NCI-H82 treated with DMSO at 0.1 percent for 48 hours (cell line): ENCODE data around the gene SNED1.

ENCODE experiments used
- DNase-seq: peaks from one replicate; lab custom pipeline; 2025; ENCODE audit not compliant: unreplicated experiment; lab: John Stamatoyannopoulos, UW

The SNED1 gene

DNA sequence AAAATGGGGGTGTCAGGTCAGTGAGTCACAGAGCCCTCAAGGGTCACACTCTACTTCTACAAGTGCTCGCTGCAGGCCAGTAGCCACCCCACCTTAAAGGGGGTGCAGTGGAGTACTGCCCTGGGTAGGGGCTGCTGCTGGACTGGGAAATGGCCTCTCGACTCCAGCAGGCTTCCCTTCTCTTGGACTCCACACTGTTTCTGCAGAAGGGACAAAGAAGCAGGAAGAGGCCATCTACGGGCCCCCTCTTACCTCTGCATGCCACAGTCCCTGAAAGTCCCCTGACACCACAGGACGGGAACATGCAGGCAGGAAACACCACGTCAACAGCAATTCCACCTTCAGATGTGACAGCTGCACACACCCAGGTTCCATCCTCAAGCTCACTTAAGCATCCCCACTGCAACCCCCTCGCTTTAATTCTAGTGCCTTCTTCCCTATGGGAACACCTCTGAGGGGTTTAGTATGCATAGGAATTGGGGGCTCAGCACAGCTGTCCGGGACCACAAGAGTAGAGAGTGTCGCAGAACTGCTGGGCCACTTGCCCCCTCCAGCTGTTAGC is 22.3 kb downstream of the SNED1 start:
- DNase-seq = no peak

DNA sequence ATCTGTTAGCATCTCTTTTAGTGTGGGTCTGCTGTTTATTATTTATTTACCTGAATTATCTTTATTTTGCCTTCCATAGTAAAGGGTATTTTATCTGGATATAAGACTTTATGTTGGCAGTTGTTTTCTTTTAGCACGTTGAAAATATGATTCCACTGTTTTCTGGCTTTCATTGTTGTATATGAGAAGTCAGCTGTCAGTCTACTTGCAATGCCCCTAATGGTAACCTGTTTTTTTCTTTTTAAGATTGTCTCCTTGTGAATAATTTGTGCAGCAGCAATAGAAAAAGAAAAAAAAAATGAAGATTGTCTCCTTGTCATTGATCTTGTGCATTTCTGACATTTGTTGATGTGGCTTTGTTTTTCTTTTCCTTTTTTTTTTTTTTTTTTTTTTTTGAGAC is 27.2 kb downstream of the SNED1 start:
- DNase-seq = no peak

DNA sequence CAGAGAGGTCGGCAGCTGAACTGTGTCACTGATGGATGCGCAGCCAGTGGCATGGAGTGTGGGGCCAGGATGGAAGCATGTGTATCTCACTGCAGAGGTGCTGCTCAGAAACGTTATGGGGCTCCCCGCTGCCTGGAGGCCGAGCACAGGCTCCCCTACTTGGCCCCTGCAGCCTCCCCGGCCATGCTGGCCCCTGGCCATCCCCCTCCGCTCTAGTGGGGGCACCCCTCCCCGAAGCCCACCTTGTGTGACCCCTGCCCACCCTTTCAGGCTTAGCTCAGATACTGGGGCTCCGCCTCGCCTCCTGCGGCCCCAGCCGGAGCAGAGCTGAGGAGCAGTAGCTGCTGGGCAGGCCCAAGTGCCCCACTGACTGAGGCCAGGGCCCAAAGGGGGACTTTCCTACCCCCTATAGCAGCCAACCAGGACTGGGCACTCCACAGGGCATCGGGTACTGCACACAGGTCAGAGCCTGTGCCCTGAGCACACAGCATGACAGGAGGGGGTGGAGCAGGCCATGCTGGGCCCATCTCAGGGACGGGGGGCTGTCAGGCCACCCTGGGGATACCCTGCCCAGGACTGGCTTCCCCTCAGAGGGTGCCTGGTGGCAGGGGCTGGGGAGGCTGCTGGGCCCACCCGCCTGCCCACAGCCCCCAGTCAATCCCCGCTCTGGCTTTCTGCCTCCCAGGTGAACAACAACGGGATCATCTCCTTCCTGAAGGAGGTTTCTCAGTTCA is 31.3 kb downstream of the SNED1 start:
- DNase-seq = no peak

DNA sequence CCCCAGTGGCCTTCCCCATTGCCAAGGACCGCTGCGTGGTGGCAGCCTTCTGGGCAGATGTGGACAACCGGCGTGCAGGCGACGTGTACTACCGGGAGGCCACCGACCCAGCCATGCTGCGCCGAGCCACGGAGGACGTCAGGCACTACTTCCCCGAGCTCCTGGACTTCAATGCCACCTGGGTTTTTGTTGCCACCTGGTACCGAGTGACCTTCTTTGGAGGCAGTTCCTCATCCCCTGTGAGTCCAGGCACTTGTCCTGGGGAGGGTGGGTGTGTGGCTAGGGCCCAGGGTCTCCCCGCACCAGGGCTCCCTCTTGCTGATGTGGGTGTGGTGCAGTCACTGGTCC is 31.9 kb downstream of the SNED1 start:
- DNase-seq = no peak

DNA sequence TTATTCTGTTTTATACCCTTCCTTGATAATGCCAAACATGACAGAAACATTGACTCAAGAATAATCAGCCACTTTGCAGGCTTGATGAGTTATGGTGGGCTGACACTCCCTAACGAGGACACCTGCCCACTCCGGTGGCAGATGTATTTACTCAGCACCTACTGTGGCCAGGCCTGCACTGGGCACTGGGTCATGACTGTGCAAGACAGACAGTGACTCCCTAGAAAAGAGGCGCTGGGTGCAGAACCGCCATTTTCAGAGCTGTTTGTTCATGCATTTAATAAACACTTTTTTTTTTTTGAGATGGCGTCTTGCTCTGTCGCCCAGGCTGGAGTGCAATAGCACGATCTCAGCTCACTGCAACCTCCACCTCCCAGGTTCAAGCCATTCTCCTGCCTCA is 32.5 kb downstream of the SNED1 start:
- no peak for DNase-seq

DNA sequence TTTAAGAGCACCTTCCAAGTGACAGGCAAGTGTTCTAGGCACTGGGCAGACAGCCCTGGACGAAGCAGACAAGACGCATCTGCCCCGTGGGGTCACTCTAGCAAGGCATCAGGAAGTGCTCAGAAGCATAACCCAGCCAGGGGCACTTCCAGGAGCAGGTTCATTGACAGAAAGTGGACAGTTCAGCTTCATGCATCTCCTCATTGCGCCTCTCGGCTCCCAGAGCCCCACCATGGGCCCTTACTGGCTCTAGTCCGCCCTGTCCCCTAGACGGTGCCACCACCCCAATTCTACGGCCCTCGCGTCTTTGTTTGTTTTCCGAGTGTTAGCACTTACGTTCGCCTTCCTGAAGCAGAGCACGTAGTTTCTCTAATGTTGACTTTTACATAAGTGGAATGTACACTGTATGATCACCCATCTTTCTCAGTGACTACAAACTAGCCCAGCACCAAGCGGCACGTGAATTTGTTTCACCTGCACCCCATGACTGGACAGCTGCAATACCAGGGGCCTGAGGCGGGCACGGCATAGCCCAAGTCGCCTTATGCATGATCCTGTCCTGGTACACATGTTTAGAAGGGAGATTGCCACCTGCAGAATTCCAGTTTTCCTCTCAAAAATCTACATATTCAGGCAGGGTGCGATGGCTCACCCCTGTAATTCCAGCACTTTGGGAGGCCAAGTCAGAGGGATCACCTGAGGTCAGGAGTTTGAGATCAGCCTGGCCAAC is 33.2 kb downstream of the SNED1 start:
- DNase-seq = no peak

DNA sequence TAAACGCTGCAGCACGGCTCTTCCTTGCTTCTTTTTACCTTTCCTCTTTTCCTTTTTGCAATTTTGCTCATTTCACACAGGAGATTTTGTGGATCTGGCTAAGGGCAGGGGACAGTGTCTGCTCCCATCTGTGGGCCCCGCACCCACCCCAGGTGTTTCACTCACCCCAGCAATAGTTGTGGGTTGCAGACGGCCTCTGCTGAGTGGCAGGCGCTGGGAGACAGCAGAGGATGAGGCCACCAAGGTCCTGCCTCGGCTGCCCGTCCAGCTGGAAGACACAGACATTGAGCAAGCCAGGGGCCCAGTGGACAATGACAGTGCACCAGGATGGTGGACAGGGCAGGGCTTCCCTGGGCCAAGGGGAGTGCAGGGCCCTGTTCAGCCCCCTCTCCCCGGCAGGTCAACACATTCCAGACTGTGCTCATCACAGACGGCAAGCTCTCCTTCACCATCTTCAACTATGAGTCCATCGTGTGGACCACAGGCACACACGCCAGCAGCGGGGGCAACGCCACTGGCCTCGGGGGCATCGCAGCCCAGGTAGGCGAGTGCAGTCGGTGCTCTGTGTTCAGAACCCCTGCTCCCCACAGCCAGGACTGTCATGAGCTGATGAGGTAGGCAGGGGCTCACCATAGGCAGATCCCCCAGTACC is 35.0 kb downstream of the SNED1 start:
- no peak for DNase-seq

DNA sequence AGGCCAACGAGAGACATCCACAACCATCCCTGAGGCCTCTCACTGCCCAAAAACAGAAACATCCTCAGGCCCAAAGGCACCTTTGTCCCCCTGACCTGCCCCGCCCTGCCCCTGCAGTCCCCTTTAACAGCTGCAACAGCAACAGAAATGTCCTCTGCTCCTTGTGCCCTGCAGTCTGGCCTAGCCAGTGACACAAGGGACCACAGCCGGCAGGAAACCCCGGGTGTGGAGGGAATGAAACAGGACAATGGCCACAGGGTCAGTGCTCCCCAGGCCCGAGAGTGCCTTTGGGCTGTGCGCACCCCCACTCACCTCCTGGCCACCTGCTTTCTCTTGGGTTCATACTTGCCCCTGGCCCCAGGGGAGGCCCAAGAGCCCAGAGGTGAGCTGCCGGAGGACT is 35.6 kb downstream of the SNED1 start:
- DNase-seq = no peak

DNA sequence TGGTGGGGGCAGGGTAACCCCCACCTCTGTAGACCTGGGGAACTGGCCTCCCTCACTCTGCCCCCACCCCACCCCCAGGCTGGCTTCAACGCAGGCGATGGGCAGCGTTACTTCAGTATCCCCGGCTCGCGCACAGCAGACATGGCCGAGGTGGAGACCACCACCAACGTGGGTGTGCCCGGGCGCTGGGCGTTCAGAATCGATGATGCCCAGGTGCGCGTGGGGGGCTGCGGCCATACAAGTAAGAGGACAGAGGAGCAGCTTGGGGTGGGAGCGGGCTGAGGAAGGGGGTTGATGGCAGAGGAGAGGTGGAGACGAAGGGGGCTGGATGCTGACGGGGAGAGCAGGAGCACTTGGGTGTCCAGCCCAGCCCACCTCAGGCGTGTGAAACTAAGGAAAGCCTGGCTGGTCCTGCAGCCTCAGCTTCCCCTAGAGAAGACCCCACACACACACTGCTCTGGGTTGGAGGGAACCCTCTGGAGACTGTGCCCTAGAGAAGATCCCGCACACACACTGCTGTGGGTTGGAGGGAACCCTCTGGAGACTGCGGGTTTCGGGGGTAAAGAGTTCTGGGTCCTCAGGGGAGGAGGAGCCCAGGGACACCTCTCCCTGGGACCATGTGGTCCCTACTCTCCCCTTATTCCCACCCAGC is 36.2 kb downstream of the SNED1 start:
- DNase-seq = no peak

DNA sequence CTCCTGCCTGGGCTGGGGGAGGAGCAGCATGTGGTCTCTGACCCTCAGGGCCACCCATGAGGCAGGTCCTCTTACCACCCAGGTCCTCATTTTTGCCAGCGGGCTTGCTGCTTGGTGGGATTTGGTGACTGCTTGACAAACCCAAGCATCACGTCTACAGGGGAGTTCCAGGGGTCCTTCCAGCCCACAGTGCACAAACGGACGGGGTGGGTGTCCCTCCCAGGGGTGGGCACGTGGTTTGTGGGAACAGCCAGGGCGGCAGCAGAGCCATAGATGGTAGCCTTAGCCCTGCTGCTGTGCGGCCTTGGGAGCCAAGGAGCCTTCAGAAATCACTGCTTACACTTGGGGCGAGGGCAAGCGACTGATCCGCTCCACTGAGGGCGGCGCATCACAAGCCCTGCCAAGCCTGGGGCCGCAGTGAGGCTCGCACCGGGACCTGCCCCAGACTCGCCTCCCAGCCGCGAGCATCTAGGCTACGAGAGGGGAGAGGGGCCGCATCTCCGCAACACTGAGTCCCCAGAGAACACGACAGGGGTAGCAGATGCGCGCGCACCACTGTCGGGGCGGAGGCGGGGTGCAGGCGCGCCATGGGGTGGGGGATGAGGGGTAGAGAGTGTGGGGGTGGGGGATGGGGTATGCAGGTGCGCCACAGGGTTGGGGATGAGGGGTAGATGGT is 36.9 kb downstream of the SNED1 start:
- no peak for DNase-seq

DNA sequence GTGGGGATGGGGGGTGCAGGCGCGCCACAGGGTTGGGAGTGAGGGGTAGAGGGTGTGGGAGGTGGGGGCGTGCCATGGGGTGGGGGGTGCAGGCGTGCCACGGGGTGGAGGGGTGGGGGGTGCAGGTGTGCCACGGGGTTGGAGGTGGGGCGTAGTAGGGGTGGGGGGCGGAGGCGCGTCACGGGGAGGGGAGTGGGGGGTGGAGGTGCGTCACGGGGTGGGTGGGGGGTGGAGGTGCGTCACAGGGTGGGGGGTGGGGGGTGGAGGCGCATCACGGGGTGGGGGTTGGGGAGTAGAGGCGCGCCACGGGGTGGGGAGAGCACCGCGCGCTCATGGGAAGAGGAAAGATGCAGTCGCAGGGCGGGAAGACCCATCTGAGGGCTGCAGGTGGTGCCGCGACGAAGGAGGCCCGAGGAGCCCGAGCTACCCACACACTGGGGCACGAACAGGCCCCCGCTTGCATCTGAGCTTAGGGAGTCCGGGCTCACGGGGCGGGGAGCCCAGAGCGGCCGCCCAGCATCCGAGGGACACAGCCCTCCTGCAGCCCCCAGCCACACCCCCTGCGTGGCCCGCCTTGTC is 37.5 kb downstream of the SNED1 start:
- DNase-seq = no peak

DNA sequence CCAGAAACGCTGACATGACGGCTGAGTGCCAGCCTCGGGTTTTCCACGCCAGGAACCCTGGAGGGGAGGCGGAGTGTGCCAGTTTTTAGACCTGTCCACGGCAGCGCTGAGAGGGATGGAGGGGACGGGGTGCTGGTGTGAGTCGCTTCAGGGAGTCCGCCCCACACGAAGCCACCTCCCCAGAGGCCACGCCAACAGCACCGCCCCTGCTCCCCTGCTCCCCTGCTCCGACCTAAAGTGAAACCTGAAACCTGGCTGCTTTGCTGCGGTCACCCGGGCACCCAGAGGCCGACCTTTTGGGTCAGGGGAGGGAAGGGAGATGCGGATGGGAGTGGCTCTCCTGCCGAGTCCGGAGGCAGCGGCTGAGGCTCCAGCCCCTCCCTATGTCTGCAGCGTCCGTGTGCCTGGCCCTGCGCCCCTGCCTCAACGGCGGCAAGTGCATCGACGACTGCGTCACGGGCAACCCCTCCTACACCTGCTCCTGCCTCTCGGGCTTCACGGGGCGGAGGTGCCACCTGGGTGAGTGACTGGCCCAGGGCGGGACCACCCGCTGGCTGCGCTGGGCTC is 38.1 kb downstream of the SNED1 start:
- no peak for DNase-seq

DNA sequence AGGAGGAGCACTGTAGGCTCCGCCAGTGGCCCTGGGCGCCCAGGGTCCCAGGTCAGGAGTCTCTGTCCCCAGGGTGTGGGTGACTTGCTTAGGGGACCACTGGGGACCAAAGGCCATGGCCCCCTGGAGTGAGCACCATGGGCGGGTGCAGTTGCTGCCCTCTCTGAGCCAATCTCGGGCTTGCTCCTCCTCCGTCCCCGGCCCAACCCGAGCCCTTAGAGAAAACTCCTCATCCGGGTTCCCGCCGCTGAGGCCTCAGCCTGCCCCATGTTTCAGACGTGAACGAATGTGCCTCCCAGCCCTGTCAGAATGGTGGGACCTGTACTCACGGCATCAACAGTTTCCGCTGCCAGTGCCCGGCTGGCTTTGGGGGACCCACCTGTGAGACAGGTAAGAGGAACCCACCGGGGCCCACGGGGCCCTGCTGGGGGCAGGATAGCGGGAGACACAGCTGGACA is 38.6 kb downstream of the SNED1 start:
- DNase-seq = no peak

DNA sequence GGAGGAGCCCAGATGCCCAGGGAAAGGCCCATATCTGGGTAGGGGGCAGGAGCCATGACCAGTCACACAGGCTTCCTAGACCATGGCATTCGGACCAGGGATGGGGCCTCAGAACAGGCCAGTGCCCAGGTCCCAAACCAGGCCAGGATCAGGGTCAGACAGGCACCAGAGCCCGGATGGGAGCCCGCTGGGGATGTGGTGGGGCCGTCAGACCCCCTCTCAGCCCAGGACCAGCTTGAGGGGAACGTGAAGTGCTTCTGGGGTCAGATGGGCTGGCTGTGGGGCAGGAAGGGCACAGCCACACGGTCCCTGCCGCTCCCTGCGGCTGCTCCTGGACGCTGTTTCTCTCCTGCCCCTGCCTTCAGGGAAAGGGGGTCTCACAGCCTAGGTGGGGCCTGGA is 39.1 kb downstream of the SNED1 start:
- no peak for DNase-seq

DNA sequence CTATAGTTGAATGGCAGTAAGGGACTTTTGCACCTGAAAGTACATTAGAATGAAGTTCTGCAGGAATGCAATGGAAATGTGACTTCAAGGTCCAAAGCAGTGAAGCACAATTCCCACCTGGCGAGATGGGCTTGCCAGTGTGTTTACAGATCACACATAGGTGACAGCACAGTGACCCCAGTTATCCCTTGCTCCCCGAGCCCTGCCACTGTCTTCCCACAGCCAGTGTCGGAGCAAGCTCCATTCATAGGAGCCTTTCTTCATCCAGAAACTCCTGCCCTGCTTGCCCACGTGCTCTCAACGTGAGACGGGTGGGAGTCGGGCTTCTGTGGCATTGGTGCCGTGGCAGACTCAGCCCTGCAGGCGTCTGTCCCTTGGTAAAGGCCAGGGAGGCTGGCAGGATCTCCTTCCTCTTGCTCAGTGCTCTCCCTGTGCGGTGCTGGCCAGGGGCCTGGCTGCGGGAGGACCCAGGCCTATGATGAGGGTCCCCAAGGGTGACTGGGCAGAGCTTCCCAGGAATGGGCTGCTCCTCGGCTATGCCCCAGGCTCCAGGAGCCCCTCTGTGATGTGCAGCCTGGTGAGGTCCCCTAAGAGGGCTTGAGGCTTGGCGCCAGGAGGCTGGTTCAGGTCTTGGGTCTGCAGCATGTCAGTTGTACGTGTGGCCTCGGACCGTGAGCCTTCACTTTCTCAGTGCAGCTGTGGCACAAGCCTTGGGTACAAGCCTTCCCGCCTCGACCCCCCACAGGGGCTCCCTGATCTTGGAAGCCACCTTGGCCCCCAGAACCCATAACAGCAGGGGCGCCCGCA is 40.2 kb downstream of the SNED1 start:
- DNase-seq = no peak

DNA sequence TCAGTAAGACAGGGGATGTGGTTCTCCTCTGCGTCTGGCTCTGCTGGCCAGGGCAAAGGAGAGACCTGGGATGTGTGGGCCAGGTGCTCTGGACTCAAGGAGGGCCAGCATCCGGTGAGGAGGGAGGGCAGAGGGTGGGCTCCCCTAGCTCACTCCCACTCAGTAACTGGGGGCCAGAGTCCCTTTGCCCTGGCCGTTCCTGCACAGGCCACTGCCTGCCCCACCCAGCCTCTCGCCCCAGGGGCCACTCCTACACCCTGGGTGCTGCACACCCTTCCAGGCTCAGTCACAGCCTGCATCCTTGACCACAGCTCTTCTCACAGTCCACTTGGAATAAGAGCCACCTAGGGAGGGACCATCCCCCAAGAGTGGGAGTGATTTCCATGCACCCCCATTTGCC is 41.0 kb downstream of the SNED1 start:
- no peak for DNase-seq

DNA sequence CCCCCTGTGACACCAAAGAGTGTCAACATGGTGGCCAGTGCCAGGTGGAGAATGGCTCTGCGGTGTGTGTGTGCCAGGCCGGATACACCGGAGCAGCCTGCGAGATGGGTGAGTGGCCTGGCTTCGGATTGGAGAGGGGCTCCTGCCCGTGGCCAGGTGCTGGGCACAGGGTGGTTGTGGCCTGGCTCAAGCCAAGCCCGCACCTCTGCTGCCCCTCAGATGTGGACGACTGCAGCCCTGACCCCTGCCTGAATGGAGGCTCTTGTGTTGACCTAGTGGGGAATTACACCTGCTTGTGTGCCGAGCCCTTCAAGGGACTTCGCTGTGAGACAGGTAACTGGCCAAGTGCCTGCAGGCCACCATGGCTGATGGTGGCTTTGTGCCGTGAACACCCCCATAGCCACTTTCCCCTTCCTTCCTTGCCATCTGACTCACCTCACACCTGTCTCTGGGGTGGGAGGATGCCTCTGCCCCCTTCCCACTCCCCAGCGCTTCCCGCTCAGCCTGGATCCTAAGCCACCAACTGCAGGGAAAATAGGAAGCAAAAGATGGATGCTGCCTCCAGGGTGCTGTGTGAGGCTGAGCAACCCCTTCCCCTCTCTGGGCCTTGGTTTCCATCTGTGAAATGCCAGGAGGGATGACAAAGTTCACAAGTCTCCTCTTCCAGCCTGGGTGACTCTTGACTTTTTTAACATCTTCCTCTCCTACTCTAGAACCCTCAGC is 41.8 kb downstream of the SNED1 start:
- DNase-seq = no peak

DNA sequence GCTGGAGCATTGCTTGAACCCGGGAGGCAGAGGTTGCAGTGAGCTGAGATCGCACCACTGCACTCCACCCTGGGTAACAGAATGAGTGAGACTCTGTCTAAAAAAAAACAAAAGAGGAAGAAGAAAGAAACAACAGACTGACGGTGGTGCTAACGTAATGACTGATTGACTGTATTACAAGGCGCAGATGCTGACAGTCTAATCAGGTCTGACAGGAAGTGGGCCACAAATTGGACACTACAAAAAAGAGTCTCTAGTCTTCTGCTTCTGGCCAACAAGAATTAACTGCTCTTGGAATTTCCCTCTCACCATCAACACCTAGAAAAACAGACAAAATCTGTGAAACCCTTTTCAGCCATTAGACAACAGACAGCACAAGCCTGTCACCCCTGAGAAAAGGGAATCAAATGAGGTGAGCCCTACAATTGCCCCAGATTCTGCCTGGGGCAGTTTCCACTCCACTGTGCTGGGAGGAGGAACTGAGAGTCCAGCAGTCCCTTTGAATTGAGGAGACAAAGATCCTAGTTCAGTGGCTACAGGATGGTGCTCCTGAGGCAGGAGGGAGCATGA is 43.3 kb downstream of the SNED1 start:
- DNase-seq = no peak
